GM18517 (cell line): Measurements from ENCODE around the gene WFDC2.
"Not testable (repeated sequence)": the region's sequence is repeated elsewhere in the genome, so short reads cannot be mapped to it uniquely, and the experiment has no call there.

Experiments
- ATAC-seq: cut with Tn5 transposase; IDR thresholded peaks from one replicate; pipeline ENCODE4 v1.9.1; 2021; ENCODE audit warnings: mild to moderate bottlenecking, moderate library complexity; ENCODE audit not compliant: unreplicated experiment

WFDC2 gene

DNA sequence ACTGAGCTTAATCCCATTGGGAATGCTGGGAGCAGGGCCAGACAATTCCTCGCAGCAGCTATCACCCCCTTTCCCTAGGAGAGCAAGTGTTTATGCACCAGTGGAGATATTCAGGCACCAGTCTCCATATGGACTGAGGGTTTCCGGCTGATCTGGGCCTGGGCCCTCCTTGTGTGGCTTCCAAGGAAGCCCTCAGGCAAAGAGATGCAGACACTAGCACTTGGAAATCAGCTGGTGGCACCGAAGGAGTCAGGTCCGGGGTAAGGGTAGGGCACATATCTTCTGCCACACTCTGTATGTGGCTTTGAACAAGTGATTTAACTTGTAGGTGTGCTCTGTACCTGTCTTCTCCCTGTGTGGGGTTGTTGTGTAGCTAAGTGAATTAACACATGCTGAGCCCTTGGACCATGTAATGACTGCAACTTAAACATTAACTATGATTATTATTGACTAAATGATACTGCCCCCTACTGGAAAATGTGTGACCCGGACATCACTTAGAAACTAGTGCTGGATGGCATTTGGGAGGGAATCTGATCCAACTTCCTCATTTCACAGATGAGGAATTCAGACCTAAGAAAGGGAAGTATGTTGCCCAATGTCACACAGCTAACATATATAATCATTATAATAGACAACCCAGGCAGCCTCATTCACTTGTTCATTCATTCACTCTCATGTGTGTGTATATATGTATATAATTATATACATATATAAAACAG lies 19.3 kb upstream of the WFDC2 start:
- ATAC-seq, result no peak

DNA sequence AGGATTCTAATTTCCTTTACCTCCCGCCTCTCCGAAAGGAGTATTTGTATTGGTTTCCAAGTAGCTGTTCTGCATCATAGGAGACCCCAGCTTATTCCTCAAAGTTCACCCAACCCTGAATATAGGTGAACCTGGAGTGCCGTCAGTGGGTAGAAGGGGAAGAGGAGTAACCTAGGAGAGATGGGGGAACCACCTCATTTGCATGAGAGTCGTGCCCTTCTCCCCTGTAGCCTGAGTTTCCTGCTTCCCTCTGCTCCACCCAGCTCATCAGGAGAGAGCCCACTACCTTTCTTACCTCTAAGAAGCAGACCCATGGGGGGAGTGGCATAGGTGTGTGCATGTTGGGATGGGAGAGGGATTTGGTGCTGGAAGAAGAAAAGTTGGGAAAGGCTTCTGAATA lies 17.3 kb upstream of the WFDC2 start:
- no peak for ATAC-seq

DNA sequence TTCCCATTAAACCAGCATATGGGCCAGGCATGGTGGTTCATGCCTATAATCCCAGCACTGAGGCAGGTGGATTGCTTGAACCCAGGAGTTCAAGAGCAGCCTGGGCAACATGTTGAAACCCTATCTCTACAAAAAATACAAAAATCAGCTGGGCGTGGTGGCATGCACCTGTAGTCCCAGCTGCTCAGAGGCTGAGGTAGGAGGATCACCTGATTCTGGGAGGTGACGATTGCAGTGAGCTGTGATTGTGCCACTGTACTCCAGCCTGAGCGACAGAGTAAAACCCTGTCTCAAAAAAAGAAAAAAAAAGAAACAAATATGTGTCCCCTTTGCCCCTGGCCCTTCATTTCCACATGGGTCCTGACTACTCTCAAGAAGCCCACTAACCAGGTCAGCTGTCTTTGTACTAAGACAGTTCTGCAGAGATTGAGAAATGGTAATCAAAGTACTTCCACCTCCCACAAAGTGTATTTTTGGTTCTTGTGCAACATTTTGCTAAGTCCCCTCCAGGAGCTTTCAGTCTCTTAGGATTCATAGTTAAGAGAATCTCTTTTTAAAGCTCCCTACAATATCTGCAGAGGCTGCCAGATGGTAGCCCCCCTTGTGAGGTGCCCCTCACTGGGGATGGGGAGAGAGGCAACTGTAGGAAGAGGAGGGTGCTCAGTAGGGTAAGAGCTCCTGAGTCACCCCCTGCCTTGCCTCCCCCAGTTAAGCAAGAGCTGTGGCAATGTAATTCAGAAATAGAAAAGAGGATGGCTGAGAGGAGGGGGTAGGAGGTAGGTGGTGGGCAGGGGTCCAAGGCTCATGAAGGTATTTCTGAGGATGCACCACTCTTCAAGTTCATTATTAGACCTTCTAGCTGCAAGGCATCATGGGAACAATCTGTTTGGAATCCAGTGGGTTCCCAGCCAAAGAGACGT lies 16.5 kb upstream of the WFDC2 start:
- no peak for ATAC-seq

DNA sequence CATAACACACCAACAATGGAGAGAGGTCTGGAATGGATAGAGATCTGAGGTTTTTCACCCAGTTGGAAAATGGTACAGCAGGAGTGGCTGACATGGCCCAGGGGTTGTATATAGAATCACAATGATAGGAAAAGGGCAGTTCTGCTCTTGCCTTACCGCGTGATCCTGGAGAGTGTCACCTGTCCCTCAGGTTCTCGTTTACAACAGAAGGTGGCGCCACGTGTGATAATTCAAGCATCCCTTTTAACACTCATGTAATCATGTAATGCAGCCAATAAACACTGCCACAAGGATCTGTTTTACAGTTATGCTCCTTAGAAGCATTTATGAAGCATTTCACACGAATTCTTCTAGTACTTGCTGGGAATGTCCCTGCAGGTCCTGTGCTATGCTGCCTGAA lies 12.9 kb upstream of the WFDC2 start:
- no peak for ATAC-seq

DNA sequence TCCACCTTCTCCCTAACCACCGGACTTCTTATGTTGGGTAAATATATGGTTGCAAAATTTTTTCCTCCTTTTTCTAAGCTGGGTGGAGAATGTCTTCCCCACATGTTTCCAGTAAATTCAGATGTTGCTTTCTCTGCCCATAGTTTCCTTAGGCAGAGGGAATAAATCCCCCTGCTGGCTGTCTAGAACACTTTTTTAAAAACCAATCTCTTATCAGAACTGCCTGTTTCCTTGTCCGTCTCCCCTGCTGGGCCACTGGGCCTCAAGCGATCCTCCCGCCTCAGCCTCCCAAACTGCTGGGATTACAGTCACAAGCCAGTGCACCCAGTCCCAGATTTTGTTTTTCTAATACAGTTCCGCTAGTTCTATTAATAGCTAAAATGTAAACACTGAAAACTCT lies 9.9 kb upstream of the WFDC2 start:
- ATAC-seq, result no peak

DNA sequence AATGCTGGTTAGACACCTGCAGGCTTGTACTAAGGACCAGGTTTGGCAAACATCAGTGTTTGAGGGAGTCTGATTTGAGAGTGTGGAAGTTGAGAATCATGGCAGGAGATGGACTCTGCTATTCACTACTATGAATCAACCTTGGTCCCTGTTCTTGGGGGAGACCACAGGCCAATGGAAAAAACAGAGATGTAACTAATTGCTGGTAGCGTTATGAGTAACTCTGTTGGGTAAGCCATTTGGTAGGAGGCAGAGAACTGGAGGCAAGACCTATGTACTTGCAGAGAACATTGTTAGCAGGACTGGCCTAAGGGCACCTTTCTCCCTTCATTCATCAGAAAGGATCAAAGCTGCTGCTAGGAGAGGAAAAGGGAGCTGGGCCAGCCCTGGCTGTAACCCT lies 8.3 kb upstream of the WFDC2 start:
- no peak for ATAC-seq

DNA sequence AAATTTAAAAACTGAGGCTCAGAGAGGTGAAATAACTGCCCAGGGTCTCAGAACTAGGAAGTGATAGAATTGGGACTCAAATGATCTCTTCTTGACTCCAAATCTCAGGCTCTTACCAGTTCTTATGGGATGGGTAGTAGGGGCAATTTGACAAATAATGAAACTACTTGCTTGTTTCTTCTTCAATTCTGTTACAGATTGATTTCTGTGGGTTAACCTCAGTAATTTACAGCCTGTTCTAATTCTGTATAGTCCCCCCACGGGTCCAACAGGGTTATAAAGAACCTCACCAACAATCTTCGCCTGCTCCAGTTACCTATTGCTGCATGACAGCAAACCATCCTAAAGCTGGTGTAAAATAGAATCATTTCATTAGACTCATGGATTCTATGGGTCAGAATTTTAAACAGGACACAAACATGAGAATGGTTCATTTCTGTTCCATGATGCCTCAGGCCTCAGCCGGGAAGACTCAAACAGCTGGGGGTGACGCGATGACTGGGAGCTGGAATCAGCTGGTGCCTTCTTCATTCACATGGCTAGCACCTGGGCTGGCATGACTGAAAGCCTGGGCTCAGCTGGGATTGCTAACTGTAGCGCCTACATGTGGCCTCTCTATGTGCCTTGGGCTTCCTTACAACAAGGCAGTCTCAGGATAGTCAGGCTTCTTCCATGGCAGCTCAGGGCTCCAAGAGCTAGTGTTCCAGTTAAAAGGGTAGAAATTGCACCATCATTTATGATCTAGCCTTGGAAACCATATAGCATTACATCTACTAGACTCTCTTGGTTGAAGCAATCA lies 6.6 kb upstream of the WFDC2 start:
- ATAC-seq, result no peak

DNA sequence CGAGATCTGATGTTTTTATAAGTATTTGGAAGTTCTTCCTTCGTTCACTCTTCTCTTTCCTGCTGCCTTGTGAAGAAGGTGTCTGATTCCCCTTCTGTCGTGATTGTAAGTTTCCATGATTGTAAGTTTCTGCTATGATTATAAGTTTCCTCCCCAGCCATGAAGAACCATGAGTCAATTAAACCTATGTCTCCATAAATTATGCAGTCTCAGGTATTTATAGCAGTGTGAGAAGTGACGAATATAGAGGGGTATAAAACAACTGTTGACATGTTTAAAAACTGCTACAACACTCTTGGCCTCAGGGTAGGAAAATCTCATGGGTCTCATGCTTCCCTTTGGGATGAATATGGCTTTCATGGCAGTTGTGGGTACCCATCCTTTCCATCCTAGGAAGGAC lies 5.8 kb upstream of the WFDC2 start:
- no peak for ATAC-seq

DNA sequence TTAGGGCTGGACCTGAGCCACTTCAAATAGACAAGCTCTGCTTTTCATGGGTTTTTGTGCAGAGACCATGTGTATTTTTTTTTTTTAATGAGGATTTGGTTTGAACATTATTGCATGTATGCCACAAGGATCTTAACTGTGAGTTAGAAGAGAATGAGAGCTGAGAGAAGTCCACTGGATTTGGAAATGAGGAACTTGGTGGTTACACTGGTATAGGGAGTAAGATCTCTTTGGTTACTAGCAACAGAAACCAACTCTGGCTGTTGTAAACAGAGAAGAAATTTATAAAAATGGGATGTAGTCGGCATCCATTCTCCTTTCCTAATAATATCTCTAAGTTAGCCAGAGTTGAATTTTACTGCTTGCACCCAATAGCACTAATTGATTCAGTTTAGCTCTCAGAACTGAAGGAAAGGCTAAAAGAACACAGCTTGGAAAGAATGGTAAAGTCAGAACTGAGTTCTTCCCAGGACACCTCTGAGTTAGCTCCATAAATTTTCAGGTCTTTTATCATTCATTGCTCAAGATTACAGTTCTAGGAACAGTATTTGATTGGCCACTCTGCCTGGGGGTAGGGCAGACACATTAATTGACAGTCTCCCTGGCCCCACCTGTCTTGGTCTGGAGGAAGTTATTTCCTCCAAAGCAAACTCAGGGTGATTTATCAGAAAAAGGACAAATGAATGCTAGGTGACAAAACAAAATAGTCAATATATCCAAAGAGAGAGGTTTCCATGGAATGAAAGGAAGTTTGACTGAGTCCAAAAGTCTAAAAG lies 3.9 kb upstream of the WFDC2 start:
- ATAC-seq, result no peak

DNA sequence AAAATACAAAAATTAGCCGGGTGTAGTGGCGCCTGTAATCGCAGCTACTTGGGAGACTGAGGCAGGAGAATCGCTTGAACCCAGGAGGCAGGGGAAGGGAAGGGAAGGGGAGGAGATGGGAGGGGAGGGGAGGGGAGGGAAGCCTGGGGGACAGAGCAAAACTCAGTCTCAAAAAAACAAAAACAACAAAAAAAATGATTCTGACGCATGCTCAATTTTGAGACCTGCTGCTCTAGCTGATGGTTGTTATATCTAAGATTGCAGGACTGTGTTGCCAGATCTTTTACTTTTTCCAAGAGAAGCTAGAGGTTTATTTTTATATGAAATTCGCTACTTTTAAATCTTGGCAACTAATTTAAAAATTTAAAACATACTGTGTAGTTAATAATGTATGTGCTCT lies 2.4 kb upstream of the WFDC2 start:
- no peak for ATAC-seq

DNA sequence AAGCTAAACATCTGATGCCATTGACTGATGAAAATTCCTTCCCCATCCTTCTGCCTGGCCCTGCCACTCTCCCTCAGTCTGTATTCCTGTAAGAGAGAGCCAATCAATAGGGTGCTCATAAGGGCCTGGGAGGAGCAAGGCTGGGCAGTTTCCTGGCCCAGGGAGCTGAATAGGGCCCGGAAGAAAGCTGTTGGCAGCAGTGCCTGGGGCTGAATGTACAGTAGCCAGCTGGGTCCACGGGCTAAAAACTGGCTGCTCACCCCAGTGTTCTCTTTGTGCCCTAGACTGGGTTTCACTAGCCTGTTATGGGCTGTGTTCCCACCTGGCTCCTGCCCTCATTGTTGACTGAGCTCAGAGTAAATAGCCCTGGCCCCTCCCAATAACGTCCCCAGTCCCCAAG lies 1.7 kb upstream of the WFDC2 start:
- ATAC-seq, result no peak

DNA sequence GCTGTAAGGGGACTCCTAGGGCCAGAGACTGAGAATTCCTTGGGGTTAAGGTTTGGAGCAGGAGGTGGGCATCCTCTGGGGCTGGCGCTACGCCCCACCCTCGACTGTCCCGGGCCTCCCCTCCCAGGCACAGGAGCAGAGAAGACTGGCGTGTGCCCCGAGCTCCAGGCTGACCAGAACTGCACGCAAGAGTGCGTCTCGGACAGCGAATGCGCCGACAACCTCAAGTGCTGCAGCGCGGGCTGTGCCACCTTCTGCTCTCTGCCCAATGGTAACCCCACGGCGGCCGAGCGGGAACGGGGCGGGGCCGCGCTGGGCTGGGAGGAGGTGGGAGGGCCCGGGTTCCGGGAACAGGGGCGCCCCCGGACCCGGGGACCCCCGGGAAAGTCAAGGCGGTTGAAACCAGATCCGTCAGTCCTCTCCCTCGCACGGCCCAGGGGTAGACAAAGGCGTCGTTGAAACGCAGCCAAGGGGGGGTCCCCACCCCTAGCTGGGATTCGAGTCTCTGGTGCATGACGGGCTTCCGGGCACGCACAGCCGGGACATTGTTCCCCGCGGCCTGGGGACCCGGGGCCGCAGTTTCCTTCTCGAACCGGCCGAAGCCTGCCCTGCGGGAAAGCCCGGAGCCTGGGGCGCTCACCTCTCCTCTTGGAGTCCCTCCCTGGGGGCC lies 844 bp downstream of the WFDC2 start:
- no peak for ATAC-seq

DNA sequence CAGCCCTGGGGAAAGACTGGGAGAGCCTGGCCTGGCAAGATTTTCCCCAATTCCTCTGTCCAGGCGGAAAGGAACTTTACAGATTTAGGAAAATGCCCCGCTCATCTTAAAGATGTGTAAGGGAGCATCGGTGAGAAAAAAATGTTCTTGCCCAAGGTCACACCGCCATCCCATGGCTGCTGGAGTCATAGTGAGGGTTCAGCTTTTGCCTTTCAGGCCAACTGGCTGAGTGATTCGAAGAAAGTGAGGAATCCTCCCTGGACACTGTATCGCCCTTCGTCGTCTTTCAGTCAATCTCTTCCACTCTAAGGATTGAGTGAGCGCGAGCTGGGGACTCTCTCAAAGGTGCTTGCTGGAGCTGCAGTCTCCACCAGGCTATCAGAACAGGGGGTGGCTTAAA lies 1.4 kb downstream of the WFDC2 start:
- no peak for ATAC-seq

DNA sequence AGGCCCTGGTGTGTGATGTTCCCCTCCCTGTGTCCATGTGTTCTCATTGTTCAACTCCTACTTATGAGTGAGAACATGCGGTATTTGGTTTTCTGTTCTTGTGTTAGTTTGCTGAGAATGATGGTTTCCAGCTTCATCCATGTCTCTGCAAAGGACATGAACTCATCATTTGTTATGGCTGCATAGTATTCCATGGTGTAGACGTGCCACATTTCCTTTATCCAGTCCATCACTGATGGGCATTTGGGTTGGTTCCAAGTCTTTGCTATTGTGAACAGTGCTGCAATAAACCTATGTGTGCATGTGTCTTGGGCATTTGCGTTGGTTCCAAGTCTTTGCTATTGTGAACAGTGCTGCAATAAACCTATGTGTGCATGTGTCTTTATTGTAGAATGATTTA lies 2.7 kb downstream of the WFDC2 start:
- not testable (repeated sequence) for ATAC-seq

DNA sequence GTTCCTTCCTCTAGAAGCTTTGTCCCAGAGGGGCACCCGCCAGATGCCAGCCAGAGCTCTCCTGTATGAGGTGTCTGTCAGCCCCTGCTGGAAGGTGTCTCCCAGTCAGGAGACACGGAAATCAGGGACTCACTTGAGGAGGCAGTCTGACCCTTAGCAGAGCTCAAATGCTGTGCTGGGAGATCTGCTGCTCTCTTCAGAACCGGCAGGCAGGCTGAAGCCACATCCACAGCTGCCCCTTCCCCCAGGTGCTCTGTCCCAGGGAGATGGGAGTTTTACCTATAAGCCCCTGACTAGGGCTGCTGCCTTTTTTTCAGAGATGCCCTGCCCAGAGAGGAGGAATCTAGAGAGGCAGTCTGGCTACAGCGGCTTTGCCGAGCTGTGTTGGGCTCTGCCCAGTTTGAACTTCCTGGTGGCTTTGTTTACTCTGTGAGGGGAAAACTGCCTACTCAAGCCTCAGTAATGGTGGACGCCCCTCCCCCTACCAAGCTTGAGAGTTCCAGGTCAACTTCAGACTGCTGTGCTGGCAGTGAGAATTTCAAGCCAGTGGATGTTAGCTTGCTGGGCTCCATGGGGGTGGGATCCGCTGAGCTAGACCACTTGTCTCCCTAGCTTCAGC lies 8.1 kb downstream of the WFDC2 start:
- ATAC-seq, result not testable (repeated sequence)

DNA sequence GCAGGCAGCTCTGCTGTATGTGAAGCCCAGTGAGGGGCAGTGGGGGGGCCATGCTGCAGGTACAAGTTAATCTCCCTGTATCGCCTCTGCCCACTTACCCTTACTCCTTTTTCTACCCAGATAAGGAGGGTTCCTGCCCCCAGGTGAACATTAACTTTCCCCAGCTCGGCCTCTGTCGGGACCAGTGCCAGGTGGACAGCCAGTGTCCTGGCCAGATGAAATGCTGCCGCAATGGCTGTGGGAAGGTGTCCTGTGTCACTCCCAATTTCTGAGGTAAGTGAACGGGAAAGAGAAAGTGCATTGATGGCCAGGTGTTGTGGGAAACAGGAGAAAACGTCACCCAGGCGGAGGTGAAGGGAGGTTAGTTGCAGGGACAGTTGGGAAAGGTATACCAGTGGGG lies 10.3 kb downstream of the WFDC2 start:
- no peak for ATAC-seq

DNA sequence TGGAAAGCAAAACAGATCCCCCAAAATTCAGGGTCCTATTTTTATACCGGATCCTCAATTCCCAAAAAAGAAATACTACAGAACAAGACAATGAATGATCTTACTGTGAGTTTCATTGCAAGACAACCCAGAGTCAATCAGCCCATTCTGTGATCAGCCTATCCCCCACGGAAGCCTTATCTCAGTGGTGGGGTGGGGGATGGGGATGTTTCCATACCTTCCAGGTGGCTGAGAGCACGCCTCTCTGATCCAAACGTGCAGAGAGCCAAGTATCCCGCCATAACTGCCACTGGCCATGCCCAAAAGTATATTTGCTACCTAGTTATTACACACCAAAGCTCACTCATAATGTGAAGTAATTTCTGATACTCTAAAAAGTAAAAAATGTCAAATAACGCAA lies 15.1 kb downstream of the WFDC2 start:
- ATAC-seq, result no peak

DNA sequence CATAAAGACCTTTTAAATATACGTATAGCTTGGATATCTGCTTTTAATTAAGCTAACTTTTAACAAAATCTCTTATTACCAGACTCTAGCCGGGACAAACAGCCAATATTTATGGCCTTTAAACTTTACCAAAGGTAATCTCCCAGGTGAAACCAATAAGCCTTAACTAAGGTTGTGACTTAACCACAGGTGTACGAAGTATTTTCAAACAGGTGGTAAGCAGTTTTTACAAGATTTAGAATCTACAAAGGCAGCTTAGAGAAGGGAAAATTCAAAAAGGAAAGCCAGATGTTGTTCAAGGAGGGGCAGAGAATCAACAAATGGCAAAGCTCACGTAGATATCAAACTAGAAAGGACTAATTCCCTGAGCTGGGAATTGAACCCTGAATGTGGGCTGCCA lies 15.8 kb downstream of the WFDC2 start:
- no peak for ATAC-seq

DNA sequence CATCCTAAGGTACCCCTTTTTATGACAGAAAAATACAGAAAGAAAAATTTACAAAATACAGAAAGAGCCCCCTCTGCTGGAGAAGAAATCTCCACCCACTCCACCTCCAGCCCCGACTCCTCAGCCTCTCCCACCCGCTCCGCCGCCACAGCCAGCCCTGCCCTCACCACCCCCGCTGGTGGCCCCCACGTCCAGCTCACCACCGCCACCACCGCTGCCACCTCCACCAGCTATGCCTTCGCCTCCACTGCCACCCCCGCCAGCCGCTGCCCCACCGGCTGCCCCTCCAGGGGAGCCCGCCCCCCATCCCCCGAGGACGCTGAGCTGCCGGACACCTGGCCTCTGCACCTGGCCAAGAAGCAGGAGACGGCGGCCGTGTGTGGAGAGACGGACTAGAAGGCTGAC lies 17.7 kb downstream of the WFDC2 start:
- no peak for ATAC-seq

DNA sequence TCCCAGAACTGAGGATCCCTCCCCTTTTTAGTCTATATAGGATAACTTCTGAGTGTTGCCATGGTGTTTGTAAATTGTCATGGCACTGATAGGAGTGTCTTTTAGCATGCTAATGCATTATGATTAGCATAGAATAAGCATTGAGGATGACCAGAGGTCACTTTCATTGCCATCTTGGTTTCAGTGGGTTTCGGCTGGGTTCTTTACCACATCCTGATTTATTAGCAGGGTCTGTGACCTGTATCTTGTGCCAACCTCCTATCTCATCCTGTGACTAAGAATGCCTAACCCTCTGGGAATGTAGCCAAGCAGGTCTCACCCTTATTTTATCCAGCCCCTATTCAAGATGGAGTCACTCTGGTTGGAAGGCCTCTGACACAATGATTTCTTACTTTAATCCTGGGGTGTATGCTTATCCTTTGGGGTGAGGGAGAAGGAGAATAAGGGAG lies 19.6 kb downstream of the WFDC2 start:
- ATAC-seq, result no peak
